OCI-M2 (cell line): Measurements from ENCODE around the gene WDFY4.

Experiments
- DNase-seq: peaks from one replicate; lab custom pipeline; 2025; ENCODE audit not compliant: unreplicated experiment; lab: John Stamatoyannopoulos, UW

The WDFY4 gene

GRCh38 chr10:48742891-48743860 lies 58.5 kb downstream of the WDFY4 start:
- DNase-seq = no peak

GRCh38 chr10:48744587-48744986 lies 59.9 kb downstream of the WDFY4 start:
- DNase-seq = no peak

GRCh38 chr10:48745662-48746245 lies 61.1 kb downstream of the WDFY4 start:
- DNase-seq = no peak

GRCh38 chr10:48748573-48748972 lies 63.9 kb downstream of the WDFY4 start:
- DNase-seq = no peak

- DNase-seq = no peak
These were observed 64.6 kb downstream of the WDFY4 start for GRCh38 chr10:48749254-48749787.

- DNase-seq = no peak
These were observed 65.3 kb downstream of the WDFY4 start for GRCh38 chr10:48750019-48750418.

GRCh38 chr10:48750991-48751390 lies 66.3 kb downstream of the WDFY4 start:
- DNase-seq = no peak

GRCh38 chr10:48751730-48752129 lies 67.1 kb downstream of the WDFY4 start:
- DNase-seq = no peak

GRCh38 chr10:48758411-48758810 lies 73.7 kb downstream of the WDFY4 start:
- DNase-seq = no peak

GRCh38 chr10:48759113-48759901 lies 74.6 kb downstream of the WDFY4 start:
- DNase-seq = no peak

GRCh38 chr10:48760983-48761382 lies 76.3 kb downstream of the WDFY4 start:
- no peak for DNase-seq

- DNase-seq = no peak
These were observed 77.7 kb downstream of the WDFY4 start for GRCh38 chr10:48762064-48763042.

- no peak for DNase-seq
These were observed 78.8 kb downstream of the WDFY4 start for GRCh38 chr10:48763403-48763965.

GRCh38 chr10:48764486-48764885 lies 79.8 kb downstream of the WDFY4 start:
- DNase-seq = no peak

- no peak for DNase-seq
These were observed 80.4 kb downstream of the WDFY4 start for GRCh38 chr10:48765039-48765438.

- no peak for DNase-seq
These were observed 80.9 kb downstream of the WDFY4 start for GRCh38 chr10:48765527-48765926.

GRCh38 chr10:48767373-48768143 lies 82.9 kb downstream of the WDFY4 start:
- DNase-seq = no peak

GRCh38 chr10:48768144-48768766 lies 83.6 kb downstream of the WDFY4 start:
- no peak for DNase-seq

- no peak for DNase-seq
These were observed 84.3 kb downstream of the WDFY4 start for GRCh38 chr10:48768926-48769325.
